K562 (cell line): ENCODE results near the gene ENTPD3. TPM values are rescaled to one million over a fixed set of nuclear protein-coding genes. Genes with fewer than 3 reads are reported as not detected.

ENCODE experiments used
- ATAC-seq: fragments of 200-7000 bp; cut with Tn5 transposase; 3 replicates; pipeline ENCODE4 v1.9.1; 2020; ENCODE audit warnings: moderate library complexity
- BruUV-seq: library from RNA; stranded (reverse); fragments of 400-500 nt; replicated peaks from 2 replicates; lab custom pipeline; 2021; lab: Mats Ljungman, UMichigan
- CTCF ChIA-PET: fragments of 300-600 bp; formaldehyde crosslinking; extraction: SDS; loops from one replicate; lab custom pipeline; 2021; ENCODE audit warnings: low intra/inter-chr PET ratio; lab: Yijun Ruan, JAX
- POLR2A ChIA-PET: fragments of 300-600, 350-650 bp; sonication (Branson Sonifier 250); formaldehyde crosslinking; extraction: SDS; loops from one replicate; lab custom pipeline; 2021; ENCODE audit warnings: antibody characterized with exemption, inconsistent platforms; lab: Yijun Ruan, JAX
- DNase-seq, 4 experiments: peaks; one replicate each; pipeline versions ENCODE4 v3.0.0 to v3.0.0-alpha.2; 2011 to 2018; ENCODE audit warnings: low spot score in 3 of 4, mixed read lengths in 3 of 4; ENCODE audit errors: extremely low read depth in 1 of 4
- FAIRE-seq: peaks from 2 replicates; lab custom pipeline; 2011; peaks lifted over from hg19 to GRCh38; lab: Jason Lieb, UNC
- H2AFZ ChIP-seq: 2 replicates; pipeline ENCODE4 v1.6.0; 2011; ENCODE audit warnings: low read depth, low read length, control low read depth, inconsistent platforms
- H3K27ac ChIP-seq: fragments of 200-600 bp; 3 replicates; pipeline ENCODE4 v1.8.0; 2011; ENCODE audit warnings: low read depth, mild to moderate bottlenecking, control low read depth, inconsistent platforms, low read length, moderate library complexity, mixed read lengths; ENCODE audit errors: extremely low read depth
- H3K27me3 ChIP-seq, 2 experiments: fragments of 300-600 bp in 1 of 2; 2 replicates in 1 of 2; 3 replicates in 1 of 2; pipeline versions ENCODE4 v1.6.0 to v1.8.0; 2011; ENCODE audit warnings: inconsistent platforms in 2 of 2, low read length in 2 of 2, mild to moderate bottlenecking in 1 of 2, mixed read lengths in 1 of 2, moderate library complexity in 1 of 2; ENCODE audit not compliant: control insufficient read depth in 2 of 2, insufficient read depth in 2 of 2
- H3K36me3 ChIP-seq: fragments of 300-600 bp; 3 replicates; pipeline ENCODE4 v1.8.0; 2011; ENCODE audit warnings: mild to moderate bottlenecking, low read length, inconsistent platforms; ENCODE audit not compliant: control insufficient read depth, insufficient read depth
- H3K4me1 ChIP-seq, 2 experiments: fragments of 200-600 bp in 1 of 2; replicated peaks in 1 of 2; 2 replicates in 1 of 2; 3 replicates in 1 of 2; pipeline versions ENCODE4 v1.5.1 to v1.8.0; 2011; ENCODE audit warnings: inconsistent platforms in 2 of 2, low read length in 2 of 2, mild to moderate bottlenecking in 1 of 2, mixed read lengths in 1 of 2, moderate library complexity in 1 of 2; ENCODE audit not compliant: control insufficient read depth in 2 of 2, insufficient read depth in 2 of 2
- H3K4me2 ChIP-seq: 2 replicates; pipeline ENCODE4 v1.6.1; 2011; ENCODE audit warnings: low read length, control low read depth, inconsistent platforms, mixed read lengths; ENCODE audit not compliant: insufficient read depth
- H3K4me3 ChIP-seq: fragments of 200-600 bp; sonication (generic), shearing (Covaris generic); 2 replicates; pipeline ENCODE4 v1.5.1; 2016; ENCODE audit warnings: control low read depth, inconsistent platforms
- H3K79me2 ChIP-seq: fragments of 200-600 bp; 3 replicates; pipeline ENCODE4 v1.8.0; 2011; ENCODE audit warnings: low read length, inconsistent platforms; ENCODE audit not compliant: control insufficient read depth, insufficient read depth
- H3K9ac ChIP-seq, 2 experiments: 2 replicates each; pipeline versions ENCODE4 v1.6.0 to v1.6.1; 2011; ENCODE audit warnings: low read depth in 2 of 2, low read length in 2 of 2, control low read depth in 1 of 2, inconsistent platforms in 1 of 2, mild to moderate bottlenecking in 1 of 2, mixed read lengths in 1 of 2; ENCODE audit not compliant: insufficient read depth in 1 of 2
- H3K9me1 ChIP-seq: one replicate; pipeline ENCODE4 v1.6.0; 2011; ENCODE audit warnings: inconsistent platforms, mild to moderate bottlenecking, low read length, moderate library complexity; ENCODE audit not compliant: control insufficient read depth, insufficient read depth
- H3K9me3 ChIP-seq: replicated peaks from 2 replicates; pipeline ENCODE4 v1.5.1; 2011; ENCODE audit warnings: low read depth, low read length, inconsistent platforms; ENCODE audit not compliant: control insufficient read depth, insufficient read depth
- H4K20me1 ChIP-seq: replicated peaks from 2 replicates; pipeline ENCODE4 v1.6.1; 2011; ENCODE audit warnings: low read length, inconsistent platforms, mixed read lengths; ENCODE audit not compliant: control insufficient read depth, insufficient read depth
- DEAF1 ChIP-seq: fragments of 450-650 bp; formaldehyde crosslinking; IDR thresholded peaks from 2 replicates; pipeline ENCODE4 v1.4.0; 2020; ENCODE audit warnings: mild to moderate bottlenecking, moderate library complexity
- EHMT2 ChIP-seq: fragments of 450-650 bp; IDR thresholded peaks from 2 replicates; pipeline ENCODE4 v1.6.1; 2018; ENCODE audit warnings: antibody characterized with exemption
- HMGN3 ChIP-seq: IDR thresholded peaks from 2 replicates; pipeline ENCODE4 v1.6.1; 2011; ENCODE audit warnings: borderline replicate concordance, low read depth, mild to moderate bottlenecking, mixed read lengths, low read length; ENCODE audit not compliant: insufficient read length; ENCODE audit errors: extremely low read depth
- MIER1 ChIP-seq: fragments of 450-650 bp; IDR thresholded peaks from 2 replicates; pipeline ENCODE4 v1.6.1; 2016; ENCODE audit warnings: antibody characterized with exemption, mild to moderate bottlenecking, low read depth
- MITF ChIP-seq: IDR thresholded peaks from 2 replicates; pipeline ENCODE4 v1.6.1; 2014; ENCODE audit warnings: antibody characterized with exemption
- REST ChIP-seq, 2 experiments: fragments of 450-650 bp; formaldehyde crosslinking in 1 of 2; IDR thresholded peaks; 2 replicates each; pipeline versions ENCODE4 v1.4.0 to v1.6.1; 2014 to 2020; ENCODE audit warnings: mild to moderate bottlenecking in 2 of 2, borderline replicate concordance in 1 of 2, low read depth in 1 of 2
- WGBS: fragments of 100-300 bp; shearing (Covaris generic); methylation state at CpG from one replicate; pipeline ENCODE4 v1.1.6; 2016; ENCODE audit warnings: low coverage, mixed read lengths; ENCODE audit not compliant: insufficient coverage; ENCODE audit errors: missing lambda C conversion rate; 5-methylcytosine and 5-hydroxymethylcytosine counted together
- in situ Hi-C: fragments of 300-500 bp; cut with MboI; formaldehyde crosslinking; loops from 4 replicates; pipeline ENCODE4 v1.15.0; 2018; ENCODE audit warnings: inconsistent platforms, mixed read lengths
- intact Hi-C: fragments of 100-400 bp; cut with micrococcal nuclease; formaldehyde crosslinking; loops from 2 replicates; pipeline ENCODE4 v1.14.2; 2022
- polyA plus RNA-seq, 8 experiments: library from polyadenylated mRNA; depleted of rRNA in 4 of 8; stranded (reverse) in 5 of 8; unstranded in 3 of 8; fragments of >200 nt; fragmentation: Nextera tagmentation in 2 of 8; fragmentation: Illumina TruSeq in 1 of 8; extraction: Ambion mirVana in 2 of 8; extraction: Trizol in 1 of 8; gene quantifications; 2 replicates each; pipeline versions ENCODE4 v1.2.1 to v1.2.3, GENCODE V29; 2011 to 2014; ENCODE audit warnings: inconsistent platforms in 1 of 8, missing spikeins in 1 of 8
- total RNA-seq, 7 experiments: library from RNA; depleted of rRNA in 6 of 7; stranded (reverse); fragments of >200 nt in 6 of 7; fragmentation: Illumina TruSeq in 2 of 7; extraction: Trizol in 2 of 7; gene quantifications; 2 replicates each; pipeline versions ENCODE4 v1.2.1 to v1.2.3, GENCODE V29; 2011 to 2021; ENCODE audit warnings: low replicate concordance in 1 of 7

ENTPD3 gene
- total and polyA plus RNA-seq, 9 of the 15 experiments (the other 6 are each of a cell fraction or from before 2014, with no cell fraction given), result 0.23 to 2.1 (median 0.58) TPM

- peak; percentile 58 for TF ChIP-seq DEAF1
These were observed 45.8 kb downstream of the ENTPD3 start (continued) for GRCh38 chr3:40432793-40433192.

- no TSS peak for BruUV-seq
- Histone ChIP-seq H4K20me1 (no peaks in the 10 kb centered on the region), H3K4me1 (0 out of 5 replicates have a peak, but pooled peaks cover 0 to 2% of the 10 kb centered on the region in 2 experiments), H3K4me2 (no peak overlapping the region), H3K9me1 (no peaks in the 10 kb centered on the region), H3K4me3 (no peak overlapping the region), H3K79me2 (no peaks in the 10 kb centered on the region), H3K27ac (no peak overlapping the region), H3K27me3 (no peaks in the 10 kb centered on the region), H3K9me3 (no peaks in the 10 kb centered on the region), H3K9ac (no peak overlapping the region), H3K36me3 (no peaks in the 10 kb centered on the region), H2AFZ (no peak overlapping the region)
- 30% methylated on average over 5 of the region's 5 CpGs for WGBS
- POLR2A ChIA-PET, result no interaction called here
- DNase-seq, result no peak
- in situ Hi-C loops, result loop anchor here (10.0 kb wide), 1 partner anchor 243 kb away; no protein-coding TSS in a partner anchor
- no peak for FAIRE-seq
- peak; percentile 66; the same call in 2 of the 3 replicates for ATAC-seq
- intact Hi-C loops, result no loop called here
- CTCF ChIA-PET, result no interaction called here
- no peak for TF ChIP-seq HMGN3
- TF ChIP-seq MIER1, result peak; percentile 89
- TF ChIP-seq REST (IDR thresholded peaks at IDR 0.05; ENCODE audit: borderline replicate concordance), result peak; percentile 96
- TF ChIP-seq REST (CRISPR knock-in tag; IDR thresholded peaks at IDR 0.05; ENCODE audit: low read depth), result peak; percentile 80; the same call in 1 of the 2 replicates
- TF ChIP-seq EHMT2, result peak; percentile 92
- TF ChIP-seq MITF, result no peak
These were observed 50.9 kb downstream of the ENTPD3 start for GRCh38 chr3:40437889-40438288.
